ENCODE results near the gene EFCAB6. TPM values are rescaled to one million over a fixed set of nuclear protein-coding genes. Genes with fewer than 3 reads are reported as not detected.

The EFCAB6 gene
- total RNA-seq, 6 experiments from 2014 or later: 0.29 to 1.5 (median 0.93) TPM

DNA sequence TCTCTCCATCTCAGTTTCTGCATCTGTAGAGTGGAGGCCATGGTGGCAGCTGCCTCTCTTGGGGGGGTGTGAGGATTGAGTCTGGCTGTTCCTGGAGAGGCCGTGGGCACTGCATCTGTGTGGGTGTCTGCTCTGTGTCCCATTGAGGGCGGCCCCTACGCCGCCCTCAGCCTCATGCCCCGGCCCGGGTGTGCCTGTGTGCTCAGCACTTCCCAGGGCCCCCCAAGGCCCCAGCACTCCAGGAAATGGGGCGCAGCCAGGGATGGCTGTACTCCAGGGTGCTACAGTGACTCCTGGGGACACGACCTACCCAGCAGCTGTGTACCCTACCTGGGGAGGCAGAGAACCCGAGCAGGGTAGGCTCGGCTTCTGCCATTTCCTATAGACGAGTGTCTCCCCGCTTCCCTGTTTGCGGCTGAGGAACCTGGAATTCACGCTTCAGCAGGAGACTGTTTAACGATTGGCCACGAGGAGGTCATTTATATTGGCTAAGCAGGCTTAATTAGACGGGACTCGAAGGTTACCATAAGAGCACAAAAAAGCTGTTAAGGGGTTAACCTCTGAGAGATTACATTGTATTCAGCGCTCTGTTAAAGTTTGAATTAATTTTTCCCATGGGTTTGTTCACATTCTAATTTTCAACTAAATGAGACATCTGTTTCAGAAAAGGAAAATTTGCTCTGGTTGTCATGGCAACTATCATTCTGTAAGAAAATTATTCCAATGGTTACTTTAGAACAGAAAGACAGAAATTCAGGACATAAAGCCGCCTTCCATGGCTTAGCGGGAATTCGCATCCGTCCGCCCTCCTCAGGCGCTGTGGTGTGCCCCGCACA lies 323.9 kb downstream of the EFCAB6 start:
- DNase-seq: no peak
- Histone ChIP-seq H3K27me3 (no peaks in the 10 kb centered on the region), H3K27ac (no peak overlapping the region), H3K9me3 (no peaks in the 10 kb centered on the region), H3K36me3 (no peaks in the 10 kb centered on the region), H3K4me3 (no peak overlapping the region), H3K4me1 (no peaks in the 10 kb centered on the region)
- intact Hi-C loops (cut with DNase I): no loop called here
- no peak for TF ChIP-seq POLR2A (IDR thresholded peaks at IDR 0.05)
- TF ChIP-seq, protein P1, sequence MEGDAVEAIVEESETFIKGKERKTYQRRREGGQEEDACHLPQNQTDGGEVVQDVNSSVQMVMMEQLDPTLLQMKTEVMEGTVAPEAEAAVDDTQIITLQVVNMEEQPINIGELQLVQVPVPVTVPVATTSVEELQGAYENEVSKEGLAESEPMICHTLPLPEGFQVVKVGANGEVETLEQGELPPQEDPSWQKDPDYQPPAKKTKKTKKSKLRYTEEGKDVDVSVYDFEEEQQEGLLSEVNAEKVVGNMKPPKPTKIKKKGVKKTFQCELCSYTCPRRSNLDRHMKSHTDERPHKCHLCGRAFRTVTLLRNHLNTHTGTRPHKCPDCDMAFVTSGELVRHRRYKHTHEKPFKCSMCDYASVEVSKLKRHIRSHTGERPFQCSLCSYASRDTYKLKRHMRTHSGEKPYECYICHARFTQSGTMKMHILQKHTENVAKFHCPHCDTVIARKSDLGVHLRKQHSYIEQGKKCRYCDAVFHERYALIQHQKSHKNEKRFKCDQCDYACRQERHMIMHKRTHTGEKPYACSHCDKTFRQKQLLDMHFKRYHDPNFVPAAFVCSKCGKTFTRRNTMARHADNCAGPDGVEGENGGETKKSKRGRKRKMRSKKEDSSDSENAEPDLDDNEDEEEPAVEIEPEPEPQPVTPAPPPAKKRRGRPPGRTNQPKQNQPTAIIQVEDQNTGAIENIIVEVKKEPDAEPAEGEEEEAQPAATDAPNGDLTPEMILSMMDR (IDR thresholded peaks at IDR 0.05): no peak
- 51% methylated on average over 15 of the region's 26 CpGs for WGBS (ENCODE audit: insufficient coverage, low coverage, low lambda C conversion rate, missing lambda C conversion rate)
- no peak for ATAC-seq

DNA sequence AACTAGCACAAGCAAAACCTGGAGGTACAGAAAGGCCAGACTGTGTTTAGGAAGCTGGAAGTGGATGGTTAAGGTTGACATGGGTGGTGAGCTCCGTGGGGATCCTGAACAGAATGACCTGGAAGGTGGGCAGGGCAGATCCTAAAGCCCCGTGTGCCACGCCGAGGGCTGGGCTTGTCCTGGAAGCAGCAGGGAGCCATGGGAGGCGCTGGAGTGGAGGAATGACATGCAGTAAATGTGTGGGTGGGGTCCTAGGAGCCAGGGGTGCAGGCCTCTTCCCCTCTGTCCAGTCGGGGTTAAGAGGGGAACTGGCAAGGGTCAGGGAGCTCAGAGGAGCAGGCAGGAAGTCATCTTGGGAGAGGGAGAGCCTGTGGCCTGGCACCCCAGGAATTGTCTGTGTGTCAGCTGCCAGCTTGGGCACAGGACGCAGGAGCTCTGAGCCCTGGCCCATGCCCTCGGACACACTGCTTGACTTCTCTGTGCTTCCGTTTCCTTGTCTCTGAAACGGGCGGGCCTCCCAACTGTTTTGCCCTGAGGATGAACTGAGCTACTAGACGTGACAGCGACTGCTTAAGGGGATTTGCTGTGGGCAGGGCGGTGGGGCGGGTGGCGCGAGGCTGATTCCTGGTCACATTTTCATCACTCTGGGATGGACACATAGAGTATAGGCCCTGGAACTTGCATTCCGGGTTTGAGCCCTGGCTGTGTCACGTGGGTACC lies 324.6 kb downstream of the EFCAB6 start:
- Histone ChIP-seq H3K9me3 (no peaks in the 10 kb centered on the region), H3K4me1 (no peaks in the 10 kb centered on the region), H3K4me3 (no peak overlapping the region), H3K27me3 (no peaks in the 10 kb centered on the region), H3K27ac (no peak overlapping the region), H3K36me3 (no peaks in the 10 kb centered on the region)
- DNase-seq (no peak), ATAC-seq (no peak)
- intact Hi-C loops (cut with DNase I): no loop called here
- WGBS (ENCODE audit: insufficient coverage, low coverage, low lambda C conversion rate, missing lambda C conversion rate): 62% methylated on average over 5 of the region's 19 CpGs
- no peak for TF ChIP-seq POLR2A (IDR thresholded peaks at IDR 0.05)
- TF ChIP-seq, protein P1 (IDR thresholded peaks at IDR 0.05): no peak

DNA sequence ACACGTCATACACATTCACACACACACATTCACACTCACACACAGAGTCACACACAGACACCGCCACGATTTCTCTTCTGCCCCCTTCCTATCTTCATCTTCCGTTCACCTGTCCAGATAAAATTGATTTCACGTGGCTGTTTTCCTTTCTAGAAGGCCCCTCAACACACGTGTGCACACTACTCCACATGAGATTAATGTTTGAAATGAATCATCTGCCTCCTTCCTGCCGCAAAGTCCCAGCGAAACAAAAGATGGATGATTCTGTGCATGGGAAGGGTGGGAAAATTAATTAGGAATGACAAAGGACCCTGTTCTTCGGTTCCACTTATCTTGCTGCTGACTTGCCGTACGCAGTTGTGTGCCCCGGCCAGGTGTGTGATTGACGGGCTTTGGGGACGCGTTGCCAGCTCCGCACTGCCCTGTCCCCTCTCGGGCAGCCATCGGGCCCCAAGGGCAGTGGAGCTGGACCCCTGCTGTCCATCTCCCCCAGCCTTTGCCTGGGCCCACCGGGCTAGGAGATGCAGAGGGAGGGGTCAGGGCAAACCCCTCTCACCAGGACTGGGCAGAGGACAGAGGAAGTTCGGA lies 326.5 kb downstream of the EFCAB6 start:
- H3K27me3 ChIP-seq: no peaks in the 10 kb centered on the region
- H3K4me1 ChIP-seq: no peaks in the 10 kb centered on the region
- TF ChIP-seq, protein P1 (IDR thresholded peaks at IDR 0.05): no peak
- H3K9me3 ChIP-seq: no peaks in the 10 kb centered on the region
- ATAC-seq (no peak), DNase-seq (no peak)
- no peaks in the 10 kb centered on the region for H3K36me3 ChIP-seq
- 65% methylated on average over 9 of the region's 20 CpGs for WGBS (ENCODE audit: insufficient coverage, low coverage, low lambda C conversion rate, missing lambda C conversion rate)
- no peak overlapping the region for H3K27ac ChIP-seq
- H3K4me3 ChIP-seq: no peak overlapping the region
- intact Hi-C loops (cut with DNase I): no loop called here

GRCh38 chr22:43484227-43484626 lies 327.9 kb downstream of the EFCAB6 start:
- WGBS (ENCODE audit: insufficient coverage, low coverage, low lambda C conversion rate, missing lambda C conversion rate): no CpG with 5 or more reads among the region's 8 CpGs
- no peak for ATAC-seq
- Histone ChIP-seq H3K27me3 (no peaks in the 10 kb centered on the region), H3K36me3 (no peaks in the 10 kb centered on the region), H3K4me3 (no peak overlapping the region), H3K9me3 (no peaks in the 10 kb centered on the region), H3K4me1 (no peaks in the 10 kb centered on the region), H3K27ac (no peak overlapping the region)
- DNase-seq: no peak
- intact Hi-C loops (cut with DNase I): no loop called here
- no peak for TF ChIP-seq POLR2A (IDR thresholded peaks at IDR 0.05)
- TF ChIP-seq, protein P1 (IDR thresholded peaks at IDR 0.05): no peak

All from right lobe of liver (tissue), 6 donors.